Brain pericyte (primary cell): Measurements from ENCODE around the gene SPSB1.

ENCODE experiments used
- DNase-seq: peaks from one replicate; pipeline ENCODE4 v3.0.0-alpha.2; 2012; ENCODE audit warnings: low read depth, low spot score

The SPSB1 gene

GRCh38 chr1:9417695-9418094 is 125.0 kb downstream of the SPSB1 start:
- no peak for DNase-seq

- no peak for DNase-seq
These were observed 126.2 kb downstream of the SPSB1 start for GRCh38 chr1:9418851-9419250.
